HG03095 (cell line): Measurements from ENCODE around the gene KCNAB1.
"Not testable (repeated sequence)": the region's sequence is repeated elsewhere in the genome, so short reads cannot be mapped to it uniquely, and the experiment has no call there.

Experiments used
- ATAC-seq: cut with Tn5 transposase; IDR thresholded peaks from one replicate; pipeline ENCODE4 v1.9.1; 2021; ENCODE audit warnings: moderate library complexity; ENCODE audit not compliant: unreplicated experiment

Gene KCNAB1

GRCh38 chr3:156135921-156136638, 15.7 kb downstream of the KCNAB1 start:
- ATAC-seq = no peak

GRCh38 chr3:156137397-156137796, 17.0 kb downstream of the KCNAB1 start:
- ATAC-seq = not testable (repeated sequence)

DNA sequence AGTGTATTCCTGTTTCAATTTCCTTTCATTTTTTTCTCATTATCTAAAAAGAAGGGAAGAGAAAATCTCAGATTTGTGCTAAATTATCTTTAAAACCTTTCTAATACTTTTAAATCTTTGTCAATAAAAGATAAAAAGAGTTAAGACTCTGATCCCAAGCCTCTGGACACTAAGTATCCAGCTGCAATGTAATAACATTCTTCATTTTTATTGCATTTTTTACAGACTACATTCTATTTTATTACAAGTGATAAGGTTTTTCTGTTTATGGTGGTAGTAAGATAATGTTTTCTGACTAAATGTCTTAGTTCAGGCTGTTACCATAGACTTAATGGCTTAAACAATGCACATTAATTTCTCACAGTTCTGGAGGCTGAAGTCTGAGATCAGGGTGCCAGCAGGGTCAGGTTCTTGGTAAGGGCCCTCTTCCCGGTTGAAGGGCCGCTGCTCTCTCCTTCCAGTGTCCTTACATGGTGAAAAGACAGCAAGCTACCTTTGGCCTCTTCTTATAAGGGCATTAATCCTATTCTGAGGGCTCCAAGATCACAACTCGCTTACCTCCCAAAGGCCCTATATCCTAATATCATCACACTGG, 19.7 kb downstream of the KCNAB1 start:
- no peak for ATAC-seq

GRCh38 chr3:156142702-156143101, 22.3 kb downstream of the KCNAB1 start:
- ATAC-seq = no peak

DNA sequence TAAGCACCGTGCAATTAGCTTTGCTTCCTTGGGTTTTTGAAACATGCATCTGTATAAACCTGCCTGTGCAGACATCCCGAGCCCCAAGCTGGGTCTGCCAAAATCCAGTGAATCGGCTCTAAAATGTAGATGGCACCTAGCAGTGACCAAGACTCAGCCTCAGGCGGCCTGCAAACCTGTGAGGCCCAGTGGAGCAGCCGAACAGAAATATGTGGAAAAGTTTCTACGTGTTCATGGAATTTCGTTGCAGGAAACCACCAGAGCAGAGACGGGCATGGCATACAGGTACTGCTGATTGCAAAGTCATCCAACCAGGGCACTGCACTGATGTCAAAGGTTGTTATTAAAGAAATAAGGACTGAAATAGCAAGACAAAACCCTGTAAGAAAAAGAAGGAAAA, 22.8 kb downstream of the KCNAB1 start:
- no peak for ATAC-seq

GRCh38 chr3:156144060-156144459, 23.7 kb downstream of the KCNAB1 start:
- no peak for ATAC-seq

DNA sequence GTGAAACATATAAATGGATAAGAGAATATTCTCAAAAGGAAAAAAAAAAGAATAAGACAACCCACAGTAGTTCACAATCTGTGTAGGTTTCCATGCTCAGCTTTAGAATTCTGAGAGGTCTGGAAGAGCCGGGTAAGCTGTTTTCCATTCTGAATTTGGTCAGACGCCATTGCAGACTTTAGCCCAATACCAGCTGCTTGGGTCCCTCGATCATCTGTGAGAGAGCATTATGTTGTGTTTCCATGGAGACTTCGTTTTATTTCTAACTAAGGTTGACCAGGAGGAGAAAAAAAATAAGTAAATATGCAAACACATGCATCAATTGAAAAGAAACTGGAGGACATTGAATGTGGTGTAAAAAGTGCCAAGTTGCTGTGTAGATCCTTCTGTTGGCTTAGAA, 25.5 kb downstream of the KCNAB1 start:
- no peak for ATAC-seq

- ATAC-seq = no peak
These were observed 28.1 kb downstream of the KCNAB1 start for GRCh38 chr3:156148345-156148945.

- ATAC-seq = no peak
These were observed 28.6 kb downstream of the KCNAB1 start for GRCh38 chr3:156148946-156149381.

- no peak for ATAC-seq
These were observed 29.5 kb downstream of the KCNAB1 start for GRCh38 chr3:156149876-156150275.

- ATAC-seq = no peak
These were observed 30.2 kb downstream of the KCNAB1 start for GRCh38 chr3:156150434-156151066.

GRCh38 chr3:156151824-156152428, 31.5 kb downstream of the KCNAB1 start:
- ATAC-seq = peak; percentile 46

DNA sequence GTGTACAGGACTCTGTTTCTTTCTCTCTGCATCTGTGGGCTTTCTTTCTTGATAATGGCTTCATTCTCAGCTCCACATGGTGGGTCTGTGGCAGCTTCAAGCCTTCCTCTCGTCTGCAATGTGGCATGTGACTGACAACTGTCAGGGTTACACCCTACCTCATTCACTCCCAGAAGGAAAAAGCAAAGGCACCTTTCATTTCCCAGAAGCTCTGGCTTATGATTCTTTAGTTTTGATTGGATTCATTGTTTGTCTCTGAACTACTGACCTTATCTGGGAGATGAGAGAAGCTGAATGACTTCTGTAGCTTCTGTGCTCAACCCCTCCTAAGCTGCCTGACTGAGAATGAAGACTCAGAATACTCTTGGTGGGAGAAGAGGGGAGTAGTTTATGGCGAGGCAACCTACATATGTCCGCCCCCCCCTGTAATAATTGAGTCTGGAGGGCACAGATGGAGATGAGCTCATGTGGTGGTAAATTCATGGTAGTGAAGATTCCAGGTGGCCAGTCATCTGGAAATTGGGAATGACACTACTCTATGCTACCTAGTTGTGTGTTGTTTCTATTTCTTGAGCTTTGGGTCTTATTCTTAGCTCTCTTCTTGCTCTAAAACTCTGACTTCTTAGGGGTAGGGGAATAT, 38.4 kb downstream of the KCNAB1 start:
- ATAC-seq = no peak

- peak; percentile 65 for ATAC-seq
These were observed 40.3 kb downstream of the KCNAB1 start for GRCh38 chr3:156160647-156161046.

DNA sequence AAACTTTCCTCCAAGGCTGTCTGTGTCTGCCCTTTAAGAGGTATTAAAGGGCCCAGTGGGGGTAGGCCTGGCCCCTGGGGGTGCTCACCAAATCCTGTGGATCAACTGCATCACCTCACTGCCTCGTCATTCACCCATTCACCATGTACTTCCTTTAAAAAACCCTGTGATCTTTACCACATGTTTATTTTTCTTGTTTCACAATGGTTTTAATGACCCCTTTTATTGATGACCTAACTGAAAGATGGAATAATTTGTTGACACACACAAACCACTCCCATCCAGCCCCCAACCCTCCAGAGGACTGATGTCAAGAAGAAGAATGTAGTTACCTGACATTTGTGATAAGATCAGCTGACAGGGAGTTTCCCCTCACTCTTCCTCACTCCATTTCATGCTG, 40.8 kb downstream of the KCNAB1 start:
- ATAC-seq = peak; percentile 26

DNA sequence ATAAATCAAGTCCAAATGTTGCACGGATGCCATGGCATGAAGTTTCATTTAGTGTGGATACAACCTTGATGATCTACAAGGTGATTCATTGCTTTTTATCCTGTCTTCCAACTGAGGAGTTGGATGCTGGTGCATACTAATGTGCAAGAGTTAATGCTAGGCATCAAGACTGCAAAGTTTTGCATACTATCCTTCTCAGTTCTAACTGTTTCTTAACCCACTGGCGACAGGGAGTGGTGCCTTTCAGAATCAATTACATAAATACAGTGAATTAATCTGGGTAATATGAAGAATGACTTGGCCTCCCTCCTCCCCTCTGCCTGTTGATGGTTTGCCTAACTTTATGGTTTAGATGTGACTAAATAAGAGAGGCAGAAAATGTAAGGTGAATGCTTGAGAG, 43.5 kb downstream of the KCNAB1 start:
- ATAC-seq = no peak

DNA sequence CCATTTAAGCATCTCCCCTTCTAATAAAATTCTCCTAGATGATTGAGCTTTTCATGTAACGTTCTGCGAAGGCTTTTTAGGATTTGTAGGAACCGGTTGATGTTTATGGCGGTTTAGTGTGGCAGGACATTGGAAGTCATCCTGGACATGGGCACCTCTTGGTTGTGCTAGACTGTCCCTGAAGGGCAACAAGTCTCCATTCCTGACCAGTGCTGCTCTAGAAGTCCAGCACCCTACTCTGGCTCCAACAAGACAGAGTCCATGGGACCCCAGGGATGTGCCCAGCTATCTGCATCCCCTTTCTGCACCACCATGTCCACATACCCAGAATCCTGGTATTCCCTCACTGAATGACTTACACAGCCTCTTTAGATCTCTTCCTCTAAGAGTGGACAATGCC, 46.4 kb downstream of the KCNAB1 start:
- no peak for ATAC-seq

DNA sequence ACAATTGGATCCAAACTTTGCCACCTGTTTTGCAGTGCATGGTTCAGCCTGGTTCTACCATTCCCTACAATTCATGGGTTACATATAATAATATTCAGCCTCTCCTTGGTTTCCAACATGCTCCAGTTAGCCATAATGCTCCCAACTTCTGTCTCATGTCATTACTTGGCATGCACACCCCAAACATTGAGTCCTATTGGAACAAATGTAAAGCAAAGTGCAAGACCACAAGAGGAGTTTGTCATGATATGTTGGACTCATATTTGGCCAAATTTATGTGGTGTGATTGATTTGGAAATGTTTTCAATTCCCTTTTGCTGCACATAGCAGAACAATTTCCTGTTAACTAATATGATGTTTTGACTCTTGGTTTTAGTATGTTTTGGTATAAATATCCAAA, 50.2 kb downstream of the KCNAB1 start:
- no peak for ATAC-seq

GRCh38 chr3:156171281-156172267, 51.2 kb downstream of the KCNAB1 start:
- ATAC-seq = no peak

DNA sequence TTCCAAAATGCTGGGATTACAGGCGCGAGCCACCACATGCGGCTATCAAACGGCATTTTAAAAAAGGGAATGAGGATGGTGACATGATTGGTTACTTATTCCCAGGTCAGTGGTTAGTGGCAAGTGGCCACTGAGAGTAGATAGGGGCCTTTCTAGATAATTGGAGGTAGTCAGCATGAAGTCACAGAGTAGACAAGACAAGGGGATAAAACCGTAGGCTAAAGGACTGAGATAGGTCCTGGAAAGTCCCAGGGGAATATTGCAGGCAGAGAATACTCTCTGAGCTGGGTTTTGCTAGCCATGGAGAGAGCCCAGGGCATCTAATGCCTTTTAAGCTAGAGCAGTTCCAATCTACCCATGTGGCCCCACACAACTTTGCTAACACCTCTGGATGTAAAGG, 52.2 kb downstream of the KCNAB1 start:
- ATAC-seq = no peak
